NT2/D1 (cell line): ENCODE measurements around the gene LORICRIN.

Source experiments
- SUZ12 ChIP-seq: IDR thresholded peaks from 2 replicates; pipeline ENCODE4 v1.6.1; 2011; ENCODE audit not compliant: insufficient read length, insufficient read depth; ENCODE audit errors: extremely low read depth
- YY1 ChIP-seq: IDR thresholded peaks from 2 replicates; pipeline ENCODE4 v1.6.1; 2011; ENCODE audit not compliant: insufficient read length, insufficient read depth
- ZNF274 ChIP-seq: IDR thresholded peaks from 2 replicates; pipeline ENCODE4 v1.6.1; 2011; ENCODE audit warnings: mild to moderate bottlenecking, low read depth, low read length

DNA sequence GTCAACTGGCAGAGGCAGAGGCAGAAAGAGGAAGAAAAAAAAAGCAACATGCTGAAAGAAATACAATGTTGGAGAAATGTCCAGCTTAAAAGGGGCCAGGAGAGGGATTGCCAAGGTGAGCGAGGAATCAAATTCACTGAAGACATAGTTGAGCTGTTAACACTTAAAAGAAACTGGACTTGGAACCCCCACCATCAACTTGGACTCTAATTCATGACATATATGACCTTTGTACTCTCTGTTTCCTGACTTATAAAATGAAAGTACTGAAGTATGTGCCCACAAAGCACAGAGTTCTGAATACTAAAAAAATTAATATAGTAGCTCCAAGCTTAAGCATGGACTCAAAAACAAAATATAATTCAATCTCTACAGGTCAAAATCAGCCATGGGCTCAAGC, 26.0 kb upstream of the LORICRIN start:
- TF ChIP-seq SUZ12 (no peak), ZNF274 (no peak), YY1 (no peak)
